Panc1 (cell line): ENCODE measurements around the gene MAD1L1. TPM values are rescaled to one million over a fixed set of nuclear protein-coding genes. Genes with fewer than 3 reads are reported as not detected.

Experiments
- ATAC-seq: fragments of 200-7000 bp; cut with Tn5 transposase; 2 replicates; pipeline ENCODE4 v1.9.1; 2020; ENCODE audit warnings: mild to moderate bottlenecking, moderate library complexity
- BruUV-seq: library from RNA; stranded (reverse); fragments of 400-500 nt; replicated peaks from 2 replicates; lab custom pipeline; 2021; lab: Mats Ljungman, UMichigan
- CTCF ChIA-PET: fragments of 300-600 bp; sonication (Branson Sonifier 250); formaldehyde crosslinking; loops from one replicate; lab custom pipeline; 2022; ENCODE audit warnings: antibody characterized with exemption; lab: Charles Lee
- POLR2A ChIA-PET: fragments of 300-600 bp; sonication (Branson Sonifier 250); formaldehyde crosslinking; loops from one replicate; lab custom pipeline; 2022; ENCODE audit warnings: antibody characterized with exemption; lab: Charles Lee
- DNase-seq: peaks from one replicate; pipeline ENCODE4 v3.0.0-alpha.2; 2010; ENCODE audit warnings: low read depth, low spot score
- H3K27ac ChIP-seq: 2 replicates; pipeline ENCODE4 v1.5.1; 2011; ENCODE audit warnings: mild to moderate bottlenecking, low read length, inconsistent platforms
- H3K27me3 ChIP-seq: fragments of 200-500 bp; sonication (Bioruptor generic); 2 replicates; pipeline ENCODE4 v1.6.0; 2014; ENCODE audit warnings: low read length, inconsistent platforms; ENCODE audit not compliant: control insufficient read depth, insufficient read depth
- H3K36me3 ChIP-seq: fragments of 200-500 bp; sonication (Bioruptor generic); 2 replicates; pipeline ENCODE4 v1.5.1; 2014; ENCODE audit warnings: inconsistent platforms, mild to moderate bottlenecking, low read length, moderate library complexity; ENCODE audit not compliant: control insufficient read depth, insufficient read depth
- H3K4me1 ChIP-seq: 2 replicates; pipeline ENCODE4 v1.5.1; 2011; ENCODE audit warnings: inconsistent platforms, mild to moderate bottlenecking, low read length, moderate library complexity; ENCODE audit not compliant: control insufficient read depth, insufficient read depth
- H3K4me3 ChIP-seq, 2 experiments: 2 replicates each; pipeline ENCODE4 v1.5.1; 2011 to 2012; ENCODE audit warnings: low read depth in 2 of 2, low read length in 2 of 2, mild to moderate bottlenecking in 2 of 2, inconsistent platforms in 1 of 2, moderate library complexity in 1 of 2
- H3K9me3 ChIP-seq: fragments of 200-500 bp; sonication (Bioruptor generic); 2 replicates; pipeline ENCODE4 v1.5.1; 2014; ENCODE audit warnings: low read depth, mild to moderate bottlenecking, inconsistent platforms, low read length, moderate library complexity; ENCODE audit not compliant: control insufficient read depth, insufficient read depth
- CTCF ChIP-seq: fragments of 450-650 bp; IDR thresholded peaks from 2 replicates; pipeline ENCODE4 v1.5.1; 2017; ENCODE audit warnings: mild to moderate bottlenecking
- POLR2AphosphoS5 ChIP-seq: IDR thresholded peaks from 2 replicates; pipeline ENCODE4 v1.6.1; 2012; ENCODE audit warnings: mild to moderate bottlenecking, low read depth, low read length, moderate library complexity
- REST ChIP-seq, 2 experiments: IDR thresholded peaks; 2 replicates each; pipeline ENCODE4 v1.6.1; 2011 to 2012; ENCODE audit warnings: low read depth in 2 of 2, control low read depth in 1 of 2, low read length in 1 of 2, mild to moderate bottlenecking in 1 of 2, moderate library complexity in 1 of 2; ENCODE audit not compliant: insufficient read depth in 1 of 2
- SIN3A ChIP-seq: IDR thresholded peaks from 2 replicates; pipeline ENCODE4 v1.6.1; 2012; ENCODE audit warnings: low read depth, mild to moderate bottlenecking, low read length, moderate library complexity, borderline replicate concordance; ENCODE audit not compliant: insufficient read depth
- TCF7L2 ChIP-seq: IDR thresholded peaks from 2 replicates; pipeline ENCODE4 v1.6.1; 2011; ENCODE audit warnings: mild to moderate bottlenecking, low read depth, low read length, inconsistent platforms
- in situ Hi-C: cut with HindIII; loops from 2 replicates; pipeline ENCODE4 v1.10.0; 2016; ENCODE audit warnings: low sequenced_read_pairs, low pct_unique_long_range_greater_than_20kb
- intact Hi-C: fragments of 100-400 bp; cut with micrococcal nuclease; formaldehyde crosslinking; loops from one replicate; pipeline ENCODE4 v1.10.0; 2022; ENCODE audit not compliant: unreplicated experiment
- total RNA-seq: library from RNA; stranded (reverse); gene quantifications from one replicate; pipeline ENCODE4 v1.2.1, GENCODE V29; 2021; ENCODE audit not compliant: unreplicated experiment

The MAD1L1 gene
- total RNA-seq, 1 experiment from 2014 or later, result 70.8 TPM

GRCh38 chr7:1910827-1911226, 321.9 kb downstream of the MAD1L1 start:
- ATAC-seq, result no peak
- ChIA-PET CTCF (no interaction called here), POLR2A (no interaction called here)
- no TSS peak for BruUV-seq
- Histone ChIP-seq H3K4me3 (no peak overlapping the region), H3K27me3 (no peaks in the 10 kb centered on the region), H3K9me3 (no peaks in the 10 kb centered on the region), H3K4me1 (no peaks in the 10 kb centered on the region), H3K27ac (no peak overlapping the region), H3K36me3 (no peaks in the 10 kb centered on the region)
- intact Hi-C loops, result no loop called here
- in situ Hi-C loops, result no loop called here
- no peak for TF ChIP-seq POLR2AphosphoS5
- no peak for TF ChIP-seq CTCF
- TF ChIP-seq REST (IDR thresholded peaks at IDR 0.05; ENCODE audit: insufficient read depth in 1 of 2, low read depth in 2 of 2, low read length in 1 of 2), result no peak
- no peak for TF ChIP-seq SIN3A
- TF ChIP-seq TCF7L2, result no peak
- DNase-seq, result no peak

DNA sequence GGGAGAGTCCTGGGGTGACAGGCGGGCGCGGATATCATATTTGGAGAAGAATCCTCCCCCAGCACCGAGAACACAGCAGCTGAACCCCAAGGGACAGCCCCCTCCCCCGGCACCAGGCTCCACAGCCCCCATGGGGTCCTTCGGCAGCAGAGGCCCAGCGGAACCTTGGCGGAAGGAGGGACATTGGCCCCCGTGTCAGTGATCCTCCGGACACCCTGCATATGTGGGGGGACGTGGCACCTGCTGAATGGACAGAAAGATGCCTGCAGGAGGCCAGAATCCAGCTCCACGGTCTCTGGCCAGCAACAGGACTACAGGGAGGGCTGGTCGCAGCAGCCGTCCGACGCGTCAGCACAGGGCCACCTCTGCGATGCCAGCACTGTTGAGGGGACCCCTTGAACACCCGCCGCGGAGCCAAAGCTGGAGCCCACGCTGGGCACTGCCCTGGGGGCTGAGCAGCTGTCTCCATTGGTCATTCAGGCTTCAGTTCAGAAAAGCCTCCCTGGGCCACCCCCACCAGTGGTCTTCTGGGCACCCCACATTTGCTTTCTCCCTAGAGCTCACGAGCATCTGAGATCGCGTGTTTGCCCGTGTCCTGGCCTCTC, 322.6 kb downstream of the MAD1L1 start:
- no peak for ATAC-seq
- Histone ChIP-seq H3K4me1 (no peaks in the 10 kb centered on the region), H3K36me3 (no peaks in the 10 kb centered on the region), H3K27ac (no peak overlapping the region), H3K27me3 (no peaks in the 10 kb centered on the region), H3K9me3 (no peaks in the 10 kb centered on the region), H3K4me3 (no peak overlapping the region)
- no peak for TF ChIP-seq REST (IDR thresholded peaks at IDR 0.05; ENCODE audit: insufficient read depth in 1 of 2, low read depth in 2 of 2, low read length in 1 of 2)
- no TSS peak for BruUV-seq
- intact Hi-C loops, result no loop called here
- in situ Hi-C loops, result no loop called here
- CTCF ChIA-PET, result no interaction called here
- POLR2A ChIA-PET, result no interaction called here
- DNase-seq, result no peak
